ENCODE results near the gene MRPL55.
A peak's percentile ranks its signal among the peaks of the same experiment; 100 is the strongest.
"Not testable (repeated sequence)": the region's sequence is repeated elsewhere in the genome, so short reads cannot be mapped to it uniquely, and the experiment has no call there.

The MRPL55 gene

DNA sequence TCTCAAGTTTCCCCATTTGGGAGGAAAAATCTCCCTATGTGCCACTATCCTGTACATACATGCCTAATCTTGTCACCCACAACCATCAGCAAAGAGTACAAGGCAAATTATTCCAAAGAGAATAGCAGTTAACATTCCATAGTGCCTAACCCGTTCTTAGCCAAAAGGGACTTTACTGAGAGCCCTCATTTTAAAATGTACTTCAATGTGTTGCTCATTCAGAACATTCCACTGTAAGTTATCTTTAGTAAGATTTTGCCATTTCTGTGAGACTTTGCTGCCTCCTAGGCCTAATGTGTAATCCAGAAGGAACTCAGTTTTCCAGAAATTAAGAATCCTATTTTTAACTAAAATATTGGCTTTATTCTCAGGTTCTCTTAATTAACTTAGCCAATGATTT is 11.3 kb upstream of the MRPL55 start:
- no peak for DNase-seq

DNA sequence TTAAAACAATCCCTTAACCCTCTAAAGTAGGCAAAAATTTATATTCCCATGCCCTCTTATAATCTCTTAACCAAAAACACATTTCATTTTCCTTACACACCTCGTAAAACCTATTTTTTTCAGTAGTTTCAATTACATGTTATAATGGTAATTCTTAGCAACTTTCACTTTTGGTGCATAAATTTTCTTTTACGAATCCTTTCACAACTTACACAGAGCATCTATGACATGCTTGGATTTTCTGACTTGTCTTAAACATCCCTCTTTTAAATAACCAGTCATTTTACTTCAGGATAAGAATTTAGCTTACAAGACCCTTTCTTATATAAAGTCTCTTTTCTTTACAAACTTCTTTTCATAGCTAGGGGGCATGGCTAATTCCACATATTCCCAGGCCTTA is 8.9 kb upstream of the MRPL55 start:
- DNase-seq = no peak

GRCh38 chr1:228117335-228117734 is 8.2 kb upstream of the MRPL55 start:
- DNase-seq = no peak

DNA sequence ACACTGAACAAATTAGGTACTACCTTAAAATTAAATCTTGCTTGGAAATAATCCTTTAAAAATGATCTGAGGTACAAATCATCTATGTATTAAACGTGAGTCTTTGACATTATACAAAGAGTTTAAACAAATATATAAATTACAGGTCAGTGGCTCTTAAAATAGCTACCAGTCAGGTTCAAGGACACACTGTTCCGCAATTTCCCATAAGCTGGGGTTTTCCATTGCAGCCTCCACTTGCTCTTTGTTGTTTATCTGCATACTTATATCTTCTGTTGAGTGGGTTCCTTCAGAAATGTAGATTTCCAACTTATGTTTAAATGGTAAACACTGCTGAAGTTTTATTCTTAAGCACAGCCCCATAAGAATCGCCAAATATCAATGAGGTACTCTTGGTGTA is 5.7 kb upstream of the MRPL55 start:
- no peak for DNase-seq

DNA sequence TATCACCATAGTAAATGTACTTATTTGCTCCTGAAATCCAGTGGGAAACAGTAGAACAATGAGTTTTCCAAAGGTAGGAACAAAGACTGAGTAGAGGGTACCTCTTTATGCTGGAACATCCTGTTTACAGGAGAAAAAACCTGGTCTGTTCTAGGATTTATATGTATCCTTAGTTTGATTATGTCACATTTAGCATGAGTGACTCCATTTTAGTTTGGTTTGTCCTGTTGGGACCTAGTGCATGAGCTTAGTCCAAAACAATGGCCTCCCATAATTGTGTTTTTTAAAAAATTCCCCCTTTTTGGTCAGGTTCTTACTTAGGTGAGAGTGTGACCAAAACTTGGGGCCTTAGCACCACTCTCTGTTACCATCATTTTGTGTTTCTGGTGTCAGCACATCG is 3.5 kb upstream of the MRPL55 start:
- no peak for DNase-seq

DNA sequence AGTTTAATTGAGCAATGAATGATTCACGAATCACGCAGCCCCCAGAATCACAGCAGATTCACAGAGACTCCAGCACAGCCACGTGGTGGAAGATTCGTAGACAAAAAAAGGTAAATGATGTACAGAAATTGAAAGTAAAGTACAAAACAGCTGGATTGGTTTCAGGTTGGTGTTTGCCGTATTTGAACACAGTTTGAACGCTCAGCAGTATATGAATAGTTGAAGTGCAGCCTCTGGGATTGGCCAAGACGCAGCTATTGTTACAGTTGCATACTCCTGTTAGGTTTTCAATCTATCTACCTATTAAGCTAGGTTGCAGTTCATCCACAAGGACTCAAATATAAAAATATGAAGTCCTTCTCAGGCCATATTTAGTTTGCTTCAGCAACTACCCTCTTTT is 3.1 kb upstream of the MRPL55 start:
- DNase-seq = no peak

- DNase-seq = not testable (repeated sequence)
Observed at GRCh38 chr1:228111315-228111714, 2.2 kb upstream of the MRPL55 start.

- no peak for DNase-seq
Observed at GRCh38 chr1:228110556-228110955, 1.5 kb upstream of the MRPL55 start.

DNA sequence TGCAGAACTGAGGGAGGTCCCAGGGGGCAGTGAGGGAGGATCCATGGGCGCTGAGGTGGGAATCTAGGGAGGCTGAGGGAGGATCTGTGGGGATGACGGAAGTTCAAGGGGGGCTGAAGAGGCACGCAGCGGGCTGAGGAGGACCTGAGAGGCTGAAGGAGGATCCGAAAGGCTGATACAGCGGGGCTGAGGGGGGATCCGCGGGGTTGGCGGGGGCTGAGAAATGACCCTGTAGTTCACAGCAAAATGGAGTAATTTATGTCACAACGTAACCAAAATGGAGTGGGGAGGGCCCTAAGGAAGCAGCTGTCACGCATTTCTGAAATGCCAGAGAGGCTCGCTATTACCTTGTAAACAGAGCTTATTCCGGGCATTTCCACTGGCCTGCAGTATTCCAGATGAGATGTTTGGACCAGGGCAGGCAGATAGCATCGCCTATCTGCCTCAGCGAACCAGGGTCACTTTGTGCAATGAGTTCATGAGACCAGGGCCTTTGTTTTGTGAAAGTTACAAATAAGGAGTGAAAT is 926 bp upstream of the MRPL55 start:
- DNase-seq = no peak

GRCh38 chr1:228108742-228109072 is 392 bp downstream of the MRPL55 start:
- DNase-seq = no peak

DNA sequence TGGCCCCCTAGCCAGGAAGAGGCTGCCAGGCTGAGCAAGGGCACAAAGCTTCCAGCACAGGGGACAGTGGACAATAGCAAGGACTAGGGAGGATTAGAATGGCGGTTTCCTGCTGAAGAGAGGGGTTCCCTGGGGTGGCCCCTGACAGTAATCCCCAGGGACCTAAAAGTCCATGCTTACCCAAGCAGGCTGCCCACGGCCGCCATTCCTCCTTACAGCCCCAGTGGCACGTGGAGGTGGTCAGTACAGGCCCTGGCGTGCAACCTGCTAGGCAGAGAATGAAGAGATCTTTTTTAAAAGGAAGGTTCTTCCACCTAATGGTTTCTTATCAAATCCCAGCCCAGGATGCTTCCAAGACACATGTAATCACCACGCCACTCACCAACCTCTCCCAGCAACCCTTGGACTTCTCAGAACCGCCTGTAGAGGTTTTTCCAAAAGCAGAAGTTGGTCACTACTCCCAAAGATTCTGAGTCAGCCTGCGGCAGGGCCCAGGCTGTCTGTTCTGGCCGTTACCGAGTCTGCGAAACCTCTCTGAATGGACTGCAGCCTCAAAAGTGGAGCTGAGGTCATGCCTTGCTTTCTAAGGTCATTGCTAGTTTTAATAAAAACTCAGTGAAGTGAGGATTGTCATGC is 926 bp downstream of the MRPL55 start:
- no peak for DNase-seq

- no peak for DNase-seq
Observed at GRCh38 chr1:228107636-228108035, 1.5 kb downstream of the MRPL55 start.

GRCh38 chr1:228106800-228107054 is 2.4 kb downstream of the MRPL55 start:
- no peak for DNase-seq

GRCh38 chr1:228105996-228106799 is 2.9 kb downstream of the MRPL55 start:
- no peak for DNase-seq

GRCh38 chr1:228105270-228105995 is 3.7 kb downstream of the MRPL55 start:
- no peak for DNase-seq

DNA sequence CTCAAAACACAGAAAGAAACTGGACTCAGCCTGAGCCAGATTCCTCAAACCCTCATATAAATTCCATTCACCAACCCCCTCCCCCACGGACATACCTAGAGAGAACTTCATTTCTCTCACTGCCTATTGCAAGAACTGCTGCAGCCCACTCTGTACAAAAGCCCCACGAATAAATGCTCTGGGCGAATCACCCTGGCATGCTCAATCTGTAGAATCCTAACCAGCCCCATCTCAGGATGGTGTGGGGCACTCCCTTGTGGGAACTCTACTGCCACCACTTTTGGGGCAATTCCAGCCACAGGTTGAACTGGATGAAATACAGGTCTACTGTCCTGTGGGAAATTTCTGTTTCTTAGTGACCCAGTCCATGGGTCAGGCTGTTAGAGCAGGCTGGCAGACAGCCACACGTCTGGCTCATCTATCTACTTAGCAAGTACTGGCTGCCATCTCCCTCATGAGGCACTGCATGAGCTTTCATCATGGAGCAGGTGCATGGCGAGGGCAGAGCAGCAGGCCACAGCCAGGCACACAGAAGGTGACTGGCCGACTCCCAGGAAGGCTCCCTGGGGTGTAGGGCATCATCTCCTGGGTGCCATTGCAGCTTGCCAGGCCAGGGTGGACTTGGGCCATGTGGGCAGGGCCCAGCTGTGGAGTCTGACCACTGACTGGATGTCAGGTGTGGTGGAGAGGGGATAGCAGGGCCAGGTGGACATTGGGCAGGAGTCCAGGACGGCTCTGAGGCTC is 4.4 kb downstream of the MRPL55 start:
- no peak for DNase-seq

DNA sequence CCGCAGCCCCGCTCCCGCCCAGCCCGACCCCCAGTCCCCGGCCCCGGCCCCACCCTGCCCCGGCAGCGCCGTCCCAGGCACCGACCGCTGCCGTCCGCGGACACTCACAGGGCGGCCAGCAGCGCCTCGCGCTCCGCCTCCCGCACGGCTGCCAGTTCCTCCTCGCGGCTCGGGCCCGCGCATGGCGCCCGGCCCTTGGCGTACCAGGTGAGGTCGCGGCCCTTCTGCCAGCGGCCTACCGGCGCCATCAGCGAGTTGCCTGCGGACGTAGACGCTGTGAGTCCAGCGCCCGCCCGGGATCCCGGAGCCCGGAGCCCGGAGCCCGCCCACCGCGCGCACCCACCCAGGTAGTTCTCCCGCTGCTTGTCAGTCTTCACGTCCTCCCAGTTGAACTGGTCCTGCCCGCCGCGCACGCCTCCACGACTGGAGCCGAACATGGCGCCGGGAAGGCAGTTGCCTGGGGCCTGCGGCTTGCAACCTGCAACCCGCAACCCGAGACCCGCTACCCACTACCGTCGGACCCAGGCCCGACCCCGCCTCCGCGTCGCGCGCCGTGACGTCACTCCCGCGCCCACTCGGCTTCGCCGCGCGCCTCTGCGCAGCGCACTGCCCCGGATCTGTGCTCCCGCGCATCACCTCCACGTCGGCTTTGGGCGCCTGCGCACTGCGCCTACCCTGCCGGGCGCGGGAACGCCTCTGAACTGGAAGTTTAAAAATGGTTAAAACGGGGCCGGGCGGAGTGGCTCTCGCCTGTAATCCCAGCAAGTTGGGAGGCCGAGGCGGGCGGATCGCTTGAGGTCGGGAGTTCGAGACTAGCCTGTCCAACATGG is 6.1 kb downstream of the MRPL55 start, which contains the start of gene C1orf35:
TSS of gene C1orf35 (minus strand) at position 535 of the 830 bp plus-strand sequence. CDS start at position 437, 98 bp downstream.
- peak; percentile 96 for DNase-seq

DNA sequence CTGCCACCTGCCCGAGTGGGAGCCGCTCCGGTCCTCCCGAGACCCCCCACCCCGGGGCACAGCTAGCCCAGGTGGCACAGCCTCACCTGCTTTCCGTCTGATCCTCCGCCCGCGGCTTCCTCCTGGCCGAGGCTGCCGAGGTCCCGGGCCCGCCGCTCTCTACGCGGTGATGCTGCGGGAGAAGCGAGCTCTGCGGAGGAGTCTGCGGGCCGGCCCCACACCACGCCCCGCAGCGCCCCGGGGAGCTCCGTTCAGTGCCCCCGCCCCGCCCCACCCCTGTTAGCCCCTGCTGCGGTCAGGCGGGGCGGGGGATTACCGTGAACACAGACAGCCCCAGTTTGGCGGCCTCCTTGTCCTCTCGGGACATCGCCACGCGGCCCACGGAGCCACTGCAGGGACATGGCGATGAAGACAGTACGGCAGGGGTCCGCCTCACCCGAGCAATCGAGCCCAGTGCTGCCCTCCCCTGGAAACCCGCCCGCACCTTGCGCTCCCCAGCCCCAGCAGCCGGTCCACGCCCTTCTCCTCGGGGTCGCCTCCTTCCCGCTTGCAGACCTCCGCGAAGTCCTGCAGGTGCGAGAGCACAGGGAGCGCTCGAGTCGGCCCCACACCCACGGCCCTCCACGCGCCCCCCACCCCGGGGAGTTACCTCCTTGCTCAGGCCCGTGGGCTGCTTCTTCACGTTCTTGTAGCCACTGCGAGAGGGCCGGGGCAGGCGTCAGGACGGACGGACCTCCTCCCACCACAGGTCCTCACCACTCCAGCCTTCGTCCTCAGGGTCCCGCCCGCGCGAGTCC is 6.9 kb downstream of the MRPL55 start:
- DNase-seq = peak; percentile 67

- DNase-seq = no peak
Observed at GRCh38 chr1:228101614-228101993, 7.5 kb downstream of the MRPL55 start.

DNA sequence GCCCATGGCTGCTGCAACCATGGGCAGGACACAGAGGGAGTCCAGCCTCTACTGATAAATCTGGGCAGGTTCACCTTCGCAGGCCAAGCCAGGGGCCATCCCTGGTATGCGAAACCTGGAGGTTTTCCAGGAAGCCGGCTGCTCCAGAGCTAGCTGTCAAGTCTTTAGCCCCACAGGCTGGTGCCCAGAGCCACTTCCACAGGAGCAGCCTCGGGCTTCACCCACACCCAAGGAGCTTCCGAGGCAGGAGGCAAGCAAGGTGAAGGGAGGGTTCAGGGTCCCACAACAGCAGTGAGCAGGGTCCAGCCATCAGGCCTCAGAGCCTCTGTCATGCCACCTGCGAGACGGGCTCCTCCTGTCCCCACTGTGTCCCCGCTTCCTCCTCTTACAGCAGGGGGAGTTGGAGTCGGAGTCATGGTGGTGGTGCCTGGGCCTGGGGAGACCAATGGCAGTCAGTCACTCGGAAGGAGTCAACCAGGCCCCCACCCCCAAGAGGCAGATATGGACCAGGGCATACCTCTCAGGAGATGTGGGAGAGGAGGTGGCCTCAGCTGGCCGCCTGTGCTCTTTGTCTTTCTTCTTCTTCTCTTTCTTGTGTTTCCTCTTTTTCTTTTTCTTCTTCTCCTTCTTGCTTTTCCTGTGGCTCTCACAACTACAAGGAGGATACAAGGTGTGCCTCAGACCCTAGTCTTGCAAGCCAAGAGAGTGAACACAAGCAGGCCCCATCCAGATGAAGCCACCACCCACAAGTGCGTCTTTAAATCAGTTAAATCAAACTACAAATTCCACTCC is 8.1 kb downstream of the MRPL55 start:
- no peak for DNase-seq

DNA sequence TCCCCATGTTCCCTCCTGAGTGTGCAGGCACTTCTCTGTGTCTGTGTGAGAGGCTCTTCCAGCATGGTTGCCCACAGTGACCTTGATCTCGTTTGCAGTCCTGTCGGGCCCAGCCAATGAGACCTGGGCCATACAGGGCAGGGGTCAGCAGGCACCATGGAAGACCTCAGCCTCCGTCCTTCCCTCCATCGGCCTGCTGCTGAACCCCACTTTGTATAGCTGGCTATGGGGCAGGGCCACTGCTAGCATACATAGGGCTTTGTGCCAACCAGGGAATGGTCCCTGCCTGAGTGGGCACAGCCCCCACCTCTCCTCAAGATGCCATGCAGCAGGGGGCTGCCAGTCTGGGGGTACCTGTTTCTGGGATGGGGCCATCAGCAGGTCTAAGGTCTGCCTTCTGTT is 9.8 kb downstream of the MRPL55 start:
- no peak for DNase-seq
